Measurements from ENCODE around the gene MCM5. TPM values are rescaled to one million over a fixed set of nuclear protein-coding genes. Genes with fewer than 3 reads are reported as not detected.

The MCM5 gene
- total RNA-seq, 1 donor from 2014 or later = 10.2 TPM

DNA sequence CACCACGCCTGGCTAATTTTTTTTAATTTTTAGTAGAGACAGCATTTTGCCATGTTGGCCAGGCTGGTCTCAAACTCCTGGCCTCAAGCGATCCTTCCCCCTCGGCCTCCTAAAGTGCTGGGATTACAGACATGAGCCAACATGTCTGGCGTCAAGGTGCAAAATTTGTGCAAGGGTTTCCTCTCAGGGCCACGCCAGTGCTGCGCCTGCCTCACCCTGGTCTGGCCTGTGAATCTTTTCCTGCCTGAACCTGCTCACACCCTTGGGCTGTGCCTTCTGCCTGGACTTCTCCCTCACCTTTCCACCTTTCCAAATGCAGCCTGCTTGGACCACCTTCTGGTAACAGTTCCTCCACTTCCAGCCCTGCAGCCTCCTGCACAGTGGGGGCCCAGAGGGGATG is 43.4 kb downstream of the MCM5 start:
- intact Hi-C loops (cut with DNase I) = no loop called here
- DNase-seq (no peak), ATAC-seq (ENCODE audit: poor library complexity) (no peak)

DNA sequence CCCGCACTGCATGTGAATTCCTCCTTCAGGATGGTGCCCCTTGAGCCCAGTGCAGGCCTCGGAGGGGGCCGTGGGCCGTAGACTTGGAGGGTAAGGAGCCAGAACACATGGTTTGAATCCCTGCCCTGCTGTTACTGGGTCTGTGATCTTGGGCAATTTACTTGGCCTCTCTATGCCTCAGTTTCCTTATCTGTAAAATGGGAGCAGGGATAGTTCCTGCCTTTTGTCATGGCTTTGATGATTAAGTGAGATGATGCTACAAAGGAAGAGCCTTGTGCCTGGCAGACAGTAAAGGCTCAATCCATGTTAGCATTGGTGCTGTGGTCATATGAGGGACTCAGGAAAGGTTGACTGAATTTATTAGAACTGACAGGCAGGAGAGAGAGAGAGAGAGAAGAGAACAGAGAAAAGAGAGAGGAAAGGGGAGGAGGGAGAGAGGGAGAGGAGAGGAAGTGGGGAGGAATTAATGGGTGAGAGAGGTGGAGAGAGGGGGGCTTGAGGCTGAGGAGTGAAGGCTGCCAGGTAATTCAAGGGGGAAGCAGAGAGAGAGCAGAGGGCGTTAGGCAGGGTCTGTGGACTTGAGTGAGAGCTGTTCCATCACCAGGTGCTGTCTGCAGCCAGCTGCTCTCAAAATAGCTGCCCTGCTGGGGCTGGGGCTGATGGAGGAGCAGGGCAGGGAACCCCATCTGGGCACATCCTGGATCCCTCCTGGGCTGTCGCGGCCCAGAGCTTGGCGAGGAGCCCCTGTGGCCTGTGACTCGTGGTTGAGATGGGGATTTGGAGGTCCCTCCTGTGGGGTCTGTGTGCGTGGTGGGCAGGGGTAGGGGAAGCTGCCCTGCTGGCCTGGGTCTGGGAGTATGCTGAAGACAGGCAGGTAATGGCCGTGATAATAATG is 44.1 kb downstream of the MCM5 start:
- intact Hi-C loops (cut with DNase I) = no loop called here
- DNase-seq = no peak
- no peak for ATAC-seq (ENCODE audit: poor library complexity)

DNA sequence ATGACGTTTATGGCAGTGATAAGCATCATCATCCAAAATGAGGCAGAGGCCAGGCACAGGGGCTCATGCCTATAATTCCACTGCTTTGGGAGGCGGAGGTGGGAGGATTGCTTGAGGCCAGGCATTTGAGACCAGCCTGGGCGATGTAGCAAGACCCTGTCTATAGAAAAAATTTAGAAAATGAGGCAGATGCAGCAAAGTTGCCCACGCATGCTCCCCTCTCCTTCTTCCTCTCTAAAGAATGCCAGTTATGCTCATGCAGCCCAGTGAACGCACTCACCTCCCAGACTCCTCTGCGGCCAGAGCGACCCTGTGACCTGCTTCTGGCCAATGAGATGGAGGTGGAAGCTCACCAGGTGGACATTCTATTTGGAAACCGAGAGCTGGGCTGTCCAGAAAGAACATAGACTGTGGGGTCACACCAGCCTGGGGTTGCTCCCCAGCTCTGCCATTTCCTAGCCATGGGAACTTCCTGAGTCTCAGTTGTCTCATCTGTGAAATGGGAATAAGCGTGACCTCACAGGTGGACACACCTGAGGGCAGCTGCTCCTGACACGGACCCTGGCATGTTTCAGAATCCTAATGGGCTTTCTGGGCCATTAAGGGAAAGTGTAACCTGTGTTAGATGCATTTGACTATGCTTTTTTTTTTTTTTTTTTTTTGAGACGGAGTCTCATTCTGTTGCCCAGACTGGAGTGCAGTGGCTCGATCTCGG is 44.9 kb downstream of the MCM5 start:
- intact Hi-C loops (cut with DNase I) = no loop called here
- ATAC-seq (ENCODE audit: poor library complexity) = no peak

GRCh38 chr22:35445933-35446332 is 46.0 kb downstream of the MCM5 start:
- ATAC-seq (ENCODE audit: poor library complexity) (no peak), DNase-seq (no peak)
- intact Hi-C loops (cut with DNase I) = no loop called here

More for the DNA sequence above, 44.9 kb downstream of the MCM5 start:
- no peak for DNase-seq

- ATAC-seq (ENCODE audit: poor library complexity) = no peak
- no peak for DNase-seq
- intact Hi-C loops (cut with DNase I) = no loop called here
These were observed 46.4 kb downstream of the MCM5 start for GRCh38 chr22:35446365-35446764.

DNA sequence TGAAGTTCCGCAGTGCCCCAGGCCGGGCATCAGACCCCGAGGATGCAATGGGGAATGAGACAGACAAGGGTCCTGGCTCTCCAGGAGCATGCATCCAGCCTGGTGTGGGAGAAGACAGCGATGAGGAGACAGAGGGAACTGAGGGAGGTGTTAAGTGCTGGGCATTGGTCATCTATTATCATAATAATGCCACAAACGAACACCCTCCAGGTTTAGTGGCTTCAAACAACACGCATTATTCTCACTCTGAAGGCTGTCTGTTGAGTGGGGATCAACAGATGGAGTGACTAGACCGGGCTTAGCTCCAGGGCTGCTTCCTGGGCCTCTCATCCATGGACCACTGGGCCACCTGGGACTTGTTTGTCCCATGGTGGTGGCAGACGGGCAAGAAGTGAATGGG is 48.6 kb downstream of the MCM5 start:
- ATAC-seq (ENCODE audit: poor library complexity) (no peak), DNase-seq (no peak)
- intact Hi-C loops (cut with DNase I) = no loop called here

DNA sequence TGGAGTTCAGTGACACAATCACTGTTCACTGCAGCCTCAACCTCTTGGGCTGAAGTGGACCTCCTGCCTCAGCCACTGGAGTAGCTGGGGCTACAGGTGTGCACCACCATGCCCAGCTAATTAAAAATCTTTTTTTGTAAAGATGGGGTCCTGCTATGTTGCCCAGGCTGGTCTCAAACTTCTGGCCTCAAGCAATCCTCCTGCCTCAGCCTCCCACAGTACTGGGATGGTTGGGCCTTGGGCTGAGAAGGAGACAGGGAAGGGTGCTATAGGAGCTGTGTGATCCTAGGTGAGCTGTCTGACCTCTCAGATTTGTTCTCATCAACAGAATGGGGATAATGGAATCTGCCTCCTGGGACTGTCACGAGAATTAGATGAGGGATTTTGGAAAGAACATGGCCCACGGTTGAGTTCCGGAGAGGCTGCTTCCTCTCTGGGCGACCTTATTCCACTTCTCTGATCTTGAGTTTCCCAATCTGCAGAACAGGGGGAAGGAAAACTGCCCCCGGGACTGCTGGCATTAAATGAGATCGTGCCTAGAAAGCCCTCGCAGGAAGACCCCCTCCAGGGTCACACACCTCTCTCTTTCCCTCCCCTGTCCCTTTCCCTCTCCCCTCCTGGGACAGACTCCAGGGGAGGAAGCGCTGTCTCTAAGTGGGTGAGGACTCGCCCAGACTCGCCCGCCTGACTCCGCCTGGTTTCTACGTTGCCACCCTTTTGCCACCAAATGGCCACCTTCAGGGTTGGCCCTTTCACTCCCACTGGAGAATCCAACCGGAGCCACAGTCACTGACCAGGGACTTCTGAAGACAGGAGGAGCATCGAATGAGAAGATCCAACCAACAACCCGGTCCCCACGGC is 50.1 kb downstream of the MCM5 start:
- no peak for ATAC-seq (ENCODE audit: poor library complexity)
- intact Hi-C loops (cut with DNase I) = no loop called here
- DNase-seq = no peak

GRCh38 chr22:35450824-35451569 is 51.1 kb downstream of the MCM5 start:
- intact Hi-C loops (cut with DNase I) = no loop called here
- DNase-seq = no peak
- no peak for ATAC-seq (ENCODE audit: poor library complexity)

DNA sequence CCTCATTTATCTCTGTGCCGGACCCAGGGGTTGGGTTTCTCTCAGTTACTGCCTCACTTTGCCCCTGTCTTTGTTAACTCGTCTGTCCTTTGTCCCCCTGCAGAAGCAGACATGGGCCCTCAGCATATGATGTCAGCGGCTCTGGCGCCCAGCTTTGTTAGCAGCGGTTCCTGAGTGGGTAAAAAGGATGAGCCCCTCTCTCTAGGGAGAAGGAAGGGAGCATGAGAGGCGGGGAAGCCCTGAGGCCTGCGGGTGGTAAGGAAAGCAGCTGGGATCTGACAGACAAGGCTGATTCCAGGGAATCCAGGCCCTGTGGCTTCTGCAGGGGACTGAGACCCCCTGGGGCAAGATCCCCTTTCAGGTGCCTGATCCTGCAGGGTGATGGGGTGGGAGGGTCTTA is 51.7 kb downstream of the MCM5 start:
- intact Hi-C loops (cut with DNase I) = no loop called here
- DNase-seq = no peak
- ATAC-seq (ENCODE audit: poor library complexity) = no peak

GRCh38 chr22:35452351-35452781 is 52.4 kb downstream of the MCM5 start:
- DNase-seq (no peak), ATAC-seq (ENCODE audit: poor library complexity) (peak; percentile 20)
- intact Hi-C loops (cut with DNase I) = no loop called here

- no peak for ATAC-seq (ENCODE audit: poor library complexity)
- DNase-seq = no peak
- intact Hi-C loops (cut with DNase I) = no loop called here
These were observed 53.1 kb downstream of the MCM5 start for GRCh38 chr22:35452810-35453743.

- ATAC-seq (ENCODE audit: poor library complexity) (peak; percentile 66), DNase-seq (peak; percentile 33)
- intact Hi-C loops (cut with DNase I) = no loop called here
These were observed 54.6 kb downstream of the MCM5 start for GRCh38 chr22:35454416-35455054.

- no peak for DNase-seq
- intact Hi-C loops (cut with DNase I) = no loop called here
- no peak for ATAC-seq (ENCODE audit: poor library complexity)
These were observed 55.6 kb downstream of the MCM5 start for GRCh38 chr22:35455529-35455928.

GRCh38 chr22:35456757-35457156 is 56.8 kb downstream of the MCM5 start:
- intact Hi-C loops (cut with DNase I) = no loop called here
- no peak for DNase-seq
- no peak for ATAC-seq (ENCODE audit: poor library complexity)

DNA sequence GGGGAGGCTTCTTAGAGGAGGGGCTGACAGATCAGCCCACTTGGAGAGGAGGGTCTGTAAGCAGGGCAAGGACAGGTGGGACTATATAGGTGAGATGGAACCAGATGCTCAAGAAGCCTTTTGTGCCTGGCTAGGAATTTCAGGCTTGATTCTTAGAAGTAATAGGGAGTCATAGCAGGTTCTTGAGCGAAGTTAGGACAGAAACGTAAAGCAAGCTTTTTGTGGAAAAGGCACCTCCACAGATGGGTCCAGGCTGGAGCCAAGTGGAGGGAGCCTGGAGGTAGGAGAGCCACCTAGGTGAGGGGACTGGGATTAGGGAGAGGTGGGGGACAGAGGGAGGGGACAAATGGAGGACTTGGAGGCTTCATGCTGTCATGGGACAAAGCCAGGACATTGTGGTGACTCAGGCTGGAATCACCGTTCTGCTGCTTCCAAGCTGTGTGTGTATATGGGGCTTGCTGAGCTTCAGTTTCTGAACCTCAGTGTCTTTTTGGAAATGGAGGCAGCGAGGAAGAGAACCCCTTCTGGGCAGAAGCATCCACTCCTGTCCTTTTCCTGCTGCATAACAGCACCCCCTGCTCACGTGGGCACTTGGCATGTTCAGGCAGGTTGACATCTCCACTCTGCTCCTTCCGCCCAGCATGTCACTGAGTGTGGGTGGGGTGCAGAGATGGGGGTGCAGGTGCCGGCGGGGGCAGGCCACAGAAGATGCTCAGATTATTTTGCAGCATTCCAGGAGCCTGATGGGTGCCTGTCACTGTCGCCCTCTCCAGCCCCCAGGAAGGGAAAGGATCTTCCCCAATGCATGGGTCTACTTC is 58.0 kb downstream of the MCM5 start:
- ATAC-seq (ENCODE audit: poor library complexity) (no peak), DNase-seq (no peak)
- intact Hi-C loops (cut with DNase I) = no loop called here
